Thymus (tissue), 11 donors: Measurements from ENCODE around the gene PCDH9. TPM values are rescaled to one million over a fixed set of nuclear protein-coding genes. Genes with fewer than 3 reads are reported as not detected.

Experiments used
- DNase-seq, 9 donors: peaks; one replicate each; pipeline ENCODE4 v3.0.0-alpha.2; 2013; ENCODE audit warnings: low spot score in 9 of 9, low read depth in 6 of 9, missing footprints in 1 of 9
- H3K27ac ChIP-seq, 2 donors: one replicate each; pipeline ENCODE4 v1.5.1; 2013; ENCODE audit warnings: control low read depth in 1 of 2, low read depth in 1 of 2, low read length in 1 of 2, mild to moderate bottlenecking in 1 of 2, moderate library complexity in 1 of 2
- H3K27me3 ChIP-seq, 2 donors: one replicate each; pipeline ENCODE4 v1.5.1; 2013; ENCODE audit warnings: low read length in 1 of 2; ENCODE audit not compliant: control insufficient read depth in 2 of 2, insufficient read depth in 1 of 2
- H3K36me3 ChIP-seq, 2 donors: one replicate each; pipeline ENCODE4 v1.5.1; 2013; ENCODE audit warnings: low read length in 1 of 2, mild to moderate bottlenecking in 1 of 2, moderate library complexity in 1 of 2; ENCODE audit not compliant: control insufficient read depth in 2 of 2, insufficient read depth in 2 of 2
- H3K4me1 ChIP-seq, 2 donors: one replicate each; pipeline ENCODE4 v1.5.1; 2013; ENCODE audit warnings: low read length in 2 of 2; ENCODE audit not compliant: control insufficient read depth in 2 of 2, insufficient read depth in 2 of 2
- H3K4me3 ChIP-seq, 2 donors: one replicate each; pipeline ENCODE4 v1.5.1; 2013; ENCODE audit warnings: low read length in 2 of 2, control low read depth in 1 of 2, mild to moderate bottlenecking in 1 of 2
- H3K9me3 ChIP-seq, 2 donors: one replicate each; pipeline ENCODE4 v1.5.1; 2013; ENCODE audit warnings: low read length in 1 of 2, mild to moderate bottlenecking in 1 of 2; ENCODE audit not compliant: control insufficient read depth in 2 of 2, insufficient read depth in 1 of 2
- WGBS: extraction: QIAGEN DNeasy Blood & Tissue Kit; methylation state at CpG from one replicate; pipeline ENCODE4 v1.1.7; 2013; 5-methylcytosine and 5-hydroxymethylcytosine counted together
- polyA plus RNA-seq: library from polyadenylated mRNA; stranded (reverse); fragments of 200-250 nt; gene quantifications from one replicate; pipeline ENCODE4 v1.2.3, GENCODE V29; 2013
- total RNA-seq: library from RNA; stranded (reverse); fragments of 120-200 nt; gene quantifications from one replicate; pipeline ENCODE4 v1.2.4, GENCODE V29; 2013
- donor health status: healthy.

Gene PCDH9
- total and polyA plus RNA-seq, 2 donors: 0.82 to 5.0 TPM

GRCh38 chr13:67140006-67140405 lies 90.1 kb downstream of the PCDH9 start:
- no peaks in the 10 kb centered on the region for H3K36me3 ChIP-seq
- no peak for DNase-seq
- WGBS: 92% methylated on average over 2 of the region's 2 CpGs
- H3K27ac ChIP-seq: no peak overlapping the region
- H3K4me1 ChIP-seq: peaks cover 0 to 3% of the 10 kb centered on the region in 2 donors
- no peaks in the 10 kb centered on the region for H3K27me3 ChIP-seq
- H3K9me3 ChIP-seq: no peaks in the 10 kb centered on the region
- no peak overlapping the region for H3K4me3 ChIP-seq

- Histone ChIP-seq H3K4me3 (no peak overlapping the region), H3K36me3 (no peaks in the 10 kb centered on the region), H3K9me3 (no peaks in the 10 kb centered on the region), H3K27ac (no peak overlapping the region), H3K4me1 (peaks cover 0 to 3% of the 10 kb centered on the region in 2 donors), H3K27me3 (no peaks in the 10 kb centered on the region)
- WGBS: 96% methylated on average over 4 of the region's 4 CpGs
- DNase-seq: no peak
Observed at GRCh38 chr13:67139551-67139950, 90.6 kb downstream of the PCDH9 start.

- WGBS: 97% methylated on average over 4 of the region's 4 CpGs
- no peak for DNase-seq
- Histone ChIP-seq H3K27ac (no peak overlapping the region), H3K27me3 (no peaks in the 10 kb centered on the region), H3K36me3 (no peaks in the 10 kb centered on the region), H3K4me1 (peaks cover 3% of the 10 kb centered on the region in 2 donors), H3K4me3 (no peak overlapping the region), H3K9me3 (no peaks in the 10 kb centered on the region)
Observed at GRCh38 chr13:67138970-67139369, 91.2 kb downstream of the PCDH9 start.

GRCh38 chr13:67137044-67137735 lies 92.9 kb downstream of the PCDH9 start:
- no peaks in the 10 kb centered on the region for H3K36me3 ChIP-seq
- no peak overlapping the region for H3K4me3 ChIP-seq
- H3K4me1 ChIP-seq: peaks cover 3% of the 10 kb centered on the region in 2 donors
- no peaks in the 10 kb centered on the region for H3K27me3 ChIP-seq
- no peak overlapping the region for H3K27ac ChIP-seq
- 96% methylated on average over 6 of the region's 6 CpGs for WGBS
- DNase-seq: no peak
- H3K9me3 ChIP-seq: no peaks in the 10 kb centered on the region

- no peaks in the 10 kb centered on the region for H3K27me3 ChIP-seq
- H3K9me3 ChIP-seq: no peaks in the 10 kb centered on the region
- H3K4me1 ChIP-seq: peaks cover 3% of the 10 kb centered on the region in 2 donors
- 98% methylated on average over 5 of the region's 5 CpGs for WGBS
- H3K4me3 ChIP-seq: no peak overlapping the region
- H3K36me3 ChIP-seq: no peaks in the 10 kb centered on the region
- H3K27ac ChIP-seq: no peak overlapping the region
- no peak for DNase-seq
Observed at GRCh38 chr13:67136157-67136556, 94.0 kb downstream of the PCDH9 start.

DNA sequence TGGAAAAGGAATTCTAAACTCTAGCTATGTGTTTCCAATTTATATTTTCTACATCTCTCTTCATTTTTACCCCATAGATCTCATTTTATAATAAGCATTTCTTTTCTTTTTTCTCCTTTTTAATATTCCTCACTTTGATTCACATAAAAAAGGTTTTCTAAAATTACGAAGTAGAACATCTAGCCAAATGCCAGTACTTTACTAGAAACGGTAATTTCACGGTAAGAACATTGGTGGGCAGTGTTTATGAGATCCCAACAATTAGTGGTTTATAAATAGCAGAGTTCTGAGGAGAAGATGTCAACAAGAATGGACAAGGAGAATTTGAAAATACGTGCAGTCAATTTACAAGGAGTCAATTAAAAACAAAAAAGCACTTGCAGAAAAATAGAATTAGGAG lies 94.8 kb downstream of the PCDH9 start:
- Histone ChIP-seq H3K27ac (no peak overlapping the region), H3K36me3 (no peaks in the 10 kb centered on the region), H3K27me3 (no peaks in the 10 kb centered on the region), H3K9me3 (no peaks in the 10 kb centered on the region), H3K4me1 (peaks cover 3% of the 10 kb centered on the region in 2 donors), H3K4me3 (no peak overlapping the region)
- no peak for DNase-seq
- 94% methylated on average over 4 of the region's 4 CpGs for whole genome bisulfite sequencing

DNA sequence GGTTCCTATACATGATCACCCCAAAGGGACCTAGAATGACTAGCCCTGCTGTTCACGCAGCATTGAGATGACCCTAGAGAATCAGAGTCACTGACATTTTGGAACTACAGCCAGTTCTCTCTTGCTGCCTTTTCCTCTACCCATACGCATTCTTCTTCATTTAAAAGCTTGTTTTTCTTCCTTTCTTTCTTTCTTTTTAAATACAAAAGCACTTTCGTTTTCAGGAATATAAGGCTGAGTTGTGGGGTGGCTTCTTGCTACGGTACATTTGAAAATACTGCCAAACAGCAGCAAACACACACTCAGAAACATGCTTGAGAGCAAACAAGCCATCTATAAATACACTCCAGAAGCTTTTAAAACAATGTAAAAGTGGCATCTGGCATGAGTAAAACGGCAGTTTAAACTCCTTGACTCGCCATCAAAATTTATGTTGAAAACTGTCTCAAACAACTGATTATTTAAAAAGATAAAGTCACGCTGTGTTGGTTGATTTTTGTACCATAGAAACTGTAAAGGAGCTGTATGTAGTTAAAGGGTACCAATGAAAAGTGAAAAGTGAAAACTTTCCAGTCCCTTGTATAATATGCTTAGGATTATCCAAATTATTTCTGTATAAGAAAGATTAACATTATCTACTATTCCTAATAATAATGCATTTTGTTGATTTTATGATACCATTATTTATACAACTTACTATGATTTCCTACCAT lies 95.6 kb downstream of the PCDH9 start:
- H3K27ac ChIP-seq: peak overlapping the region in 1 of 2 donors; percentile 63
- no peaks in the 10 kb centered on the region for H3K27me3 ChIP-seq
- WGBS: 10% methylated on average over 7 of the region's 7 CpGs
- peaks cover 3% of the 10 kb centered on the region in 2 donors for H3K4me1 ChIP-seq
- DNase-seq: peak in 3 of 9 donors; percentile 10 to 55 (median 19)
- H3K36me3 ChIP-seq: no peaks in the 10 kb centered on the region
- peak overlapping the region; percentile 0 to 28 for H3K4me3 ChIP-seq
- no peaks in the 10 kb centered on the region for H3K9me3 ChIP-seq

GRCh38 chr13:67133476-67133875 lies 96.7 kb downstream of the PCDH9 start:
- Histone ChIP-seq H3K4me1 (peaks cover 3% of the 10 kb centered on the region in 2 donors), H3K9me3 (no peaks in the 10 kb centered on the region), H3K36me3 (no peaks in the 10 kb centered on the region), H3K27me3 (no peaks in the 10 kb centered on the region), H3K27ac (no peak overlapping the region), H3K4me3 (no peak overlapping the region)
- 99% methylated on average over 1 of the region's 1 CpG for WGBS
- DNase-seq: no peak

GRCh38 chr13:67131393-67131792 lies 98.7 kb downstream of the PCDH9 start:
- no peak overlapping the region for H3K27ac ChIP-seq
- H3K27me3 ChIP-seq: no peaks in the 10 kb centered on the region
- H3K4me1 ChIP-seq: peaks cover 3% of the 10 kb centered on the region in 2 donors
- no peaks in the 10 kb centered on the region for H3K9me3 ChIP-seq
- 97% methylated on average over 1 of the region's 1 CpG for WGBS
- no peaks in the 10 kb centered on the region for H3K36me3 ChIP-seq
- DNase-seq: no peak
- H3K4me3 ChIP-seq: no peak overlapping the region
